HG02642 (cell line): ENCODE results near the gene EMCN.
"Not testable (repeated sequence)": the region's sequence is repeated elsewhere in the genome, so short reads cannot be mapped to it uniquely, and the experiment has no call there.

Experiments
- ATAC-seq: cut with Tn5 transposase; IDR thresholded peaks from one replicate; pipeline ENCODE4 v1.9.1; 2021; ENCODE audit warnings: mild to moderate bottlenecking; ENCODE audit not compliant: unreplicated experiment, poor library complexity

EMCN gene, protein sequence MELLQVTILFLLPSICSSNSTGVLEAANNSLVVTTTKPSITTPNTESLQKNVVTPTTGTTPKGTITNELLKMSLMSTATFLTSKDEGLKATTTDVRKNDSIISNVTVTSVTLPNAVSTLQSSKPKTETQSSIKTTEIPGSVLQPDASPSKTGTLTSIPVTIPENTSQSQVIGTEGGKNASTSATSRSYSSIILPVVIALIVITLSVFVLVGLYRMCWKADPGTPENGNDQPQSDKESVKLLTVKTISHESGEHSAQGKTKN

DNA sequence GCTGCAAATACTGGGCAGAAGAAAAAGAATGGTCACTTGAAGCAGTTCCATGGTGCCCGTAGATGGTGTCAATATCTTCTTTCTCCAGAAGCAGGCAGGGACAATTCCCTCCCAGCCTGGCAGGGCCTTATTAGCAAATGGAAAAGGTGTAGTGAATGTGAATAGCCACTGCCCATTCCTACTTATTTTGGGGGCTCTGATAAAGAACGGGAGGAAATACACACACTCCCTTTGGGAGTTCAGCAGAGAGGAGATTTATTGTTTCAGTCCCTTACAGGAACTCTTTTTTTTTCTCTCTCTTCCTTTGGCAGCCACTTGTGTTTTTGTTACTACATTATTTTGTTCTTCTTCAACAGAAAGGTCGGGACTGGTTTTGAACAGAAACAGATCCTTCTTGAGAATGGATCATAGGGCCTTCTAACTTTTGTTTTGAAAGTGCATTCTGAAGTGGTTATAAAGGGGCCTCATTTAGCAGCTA is at the start of gene EMCN:
Gene EMCN, minus strand, starts transcription at position 159 of the 478 bp plus-strand sequence. Its CDS starts 108 bp downstream, at position 51.
- ATAC-seq: no peak

GRCh38 chr4:100566396-100566795 is 48.6 kb upstream of the EMCN start:
- no peak for ATAC-seq

GRCh38 chr4:100557306-100557705 is 39.5 kb upstream of the EMCN start:
- ATAC-seq: no peak

DNA sequence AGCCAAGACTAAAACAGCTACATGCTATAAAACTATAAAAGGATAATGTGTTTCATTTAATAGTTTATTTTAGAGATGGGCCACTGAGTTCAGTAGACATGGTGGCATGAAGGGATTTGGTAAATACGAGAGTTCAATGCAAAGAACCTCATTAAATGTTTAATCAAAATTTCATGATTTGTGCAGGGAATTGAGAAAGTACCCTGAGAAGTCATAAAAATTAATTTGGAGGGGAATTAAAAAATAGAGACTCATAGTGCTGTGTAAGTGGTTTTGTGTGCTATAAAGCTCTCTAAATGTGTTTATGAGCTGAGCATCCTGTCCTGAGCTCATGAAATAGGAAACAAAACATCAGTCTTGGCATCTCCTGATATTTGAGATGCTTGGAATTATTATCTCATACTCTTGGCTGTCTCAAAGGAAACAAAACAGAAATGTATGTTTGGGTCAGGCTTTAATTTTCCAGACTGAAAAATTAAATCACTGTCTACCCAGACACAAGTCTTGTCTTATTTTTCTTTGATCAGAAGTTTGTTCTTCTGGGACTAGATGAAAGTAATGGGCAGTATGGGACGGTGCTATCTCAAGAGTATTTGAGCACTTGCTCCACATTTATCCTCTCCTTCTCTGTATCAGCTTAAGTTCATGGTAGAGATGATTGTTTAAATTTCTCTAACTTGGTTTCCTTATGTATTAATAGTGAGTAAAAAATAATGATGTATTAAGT is 38.0 kb upstream of the EMCN start:
- ATAC-seq: no peak

GRCh38 chr4:100548200-100548560 is 30.4 kb upstream of the EMCN start:
- ATAC-seq: no peak

- ATAC-seq: no peak
Measured at GRCh38 chr4:100547541-100548199, 29.8 kb upstream of the EMCN start.

GRCh38 chr4:100545427-100545826 is 27.6 kb upstream of the EMCN start:
- ATAC-seq: no peak

DNA sequence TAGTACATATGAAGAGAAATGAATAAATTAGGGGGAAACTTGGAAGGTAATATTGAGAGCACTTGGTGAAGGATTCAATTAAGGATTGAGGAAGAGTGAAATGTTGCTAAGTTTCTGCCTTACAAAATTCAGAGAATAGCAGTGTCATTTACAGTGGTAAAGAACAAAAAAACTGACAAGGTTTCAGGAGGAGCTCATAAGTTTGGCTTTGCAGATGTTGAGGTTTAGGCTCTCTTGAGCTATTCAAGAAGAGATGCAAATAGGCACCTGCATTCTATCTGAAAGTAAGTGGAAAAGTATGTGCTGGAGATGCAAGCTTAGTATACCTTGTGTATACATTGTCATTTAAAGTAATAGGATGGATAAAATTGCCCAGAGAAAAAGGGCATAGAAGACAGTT is 22.3 kb upstream of the EMCN start:
- ATAC-seq: no peak

- ATAC-seq: no peak
Measured at GRCh38 chr4:100539706-100540105, 21.9 kb upstream of the EMCN start.

DNA sequence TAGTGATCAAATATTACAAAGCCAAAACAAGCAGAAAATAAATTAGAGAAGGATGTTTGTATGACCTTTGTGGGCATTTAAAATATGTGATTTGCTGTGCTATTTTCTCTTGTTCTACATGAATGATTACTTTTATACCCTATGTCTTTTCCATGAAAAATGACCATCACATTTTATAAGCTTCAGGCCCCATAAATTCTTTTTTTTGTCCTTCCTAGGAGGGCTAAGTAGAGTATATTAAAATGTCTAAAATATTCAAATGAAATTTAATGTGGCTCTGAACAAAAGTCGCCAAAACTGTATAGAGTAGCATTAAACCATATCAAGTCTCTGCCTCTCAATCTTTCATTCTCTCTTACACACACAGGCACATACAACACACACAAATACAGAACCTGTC is 15.9 kb upstream of the EMCN start:
- no peak for ATAC-seq

DNA sequence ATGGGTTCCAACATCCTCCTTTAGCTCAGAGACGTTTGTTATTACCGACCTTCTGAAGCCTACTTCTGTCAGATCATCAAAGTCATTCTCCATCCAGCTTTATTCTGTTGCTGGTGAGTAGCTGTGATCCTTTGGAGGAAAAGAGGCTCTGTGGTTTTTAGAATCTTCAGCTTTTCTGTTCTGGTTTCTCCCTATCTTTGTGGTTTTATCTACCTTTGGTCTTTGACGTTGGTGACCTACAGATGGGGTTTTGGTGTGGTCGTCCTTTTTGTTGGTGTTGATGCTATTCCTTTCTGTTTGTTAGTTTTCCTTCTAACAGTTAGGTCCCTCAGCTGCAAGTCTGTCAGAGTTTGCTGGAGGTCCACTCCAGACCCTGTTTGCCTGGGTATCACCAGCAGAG is 12.3 kb upstream of the EMCN start:
- ATAC-seq: not testable (repeated sequence)

- no peak for ATAC-seq
Measured at GRCh38 chr4:100525686-100526085, 7.9 kb upstream of the EMCN start.

- ATAC-seq: no peak
Measured at GRCh38 chr4:100519205-100519604, 1.4 kb upstream of the EMCN start.

DNA sequence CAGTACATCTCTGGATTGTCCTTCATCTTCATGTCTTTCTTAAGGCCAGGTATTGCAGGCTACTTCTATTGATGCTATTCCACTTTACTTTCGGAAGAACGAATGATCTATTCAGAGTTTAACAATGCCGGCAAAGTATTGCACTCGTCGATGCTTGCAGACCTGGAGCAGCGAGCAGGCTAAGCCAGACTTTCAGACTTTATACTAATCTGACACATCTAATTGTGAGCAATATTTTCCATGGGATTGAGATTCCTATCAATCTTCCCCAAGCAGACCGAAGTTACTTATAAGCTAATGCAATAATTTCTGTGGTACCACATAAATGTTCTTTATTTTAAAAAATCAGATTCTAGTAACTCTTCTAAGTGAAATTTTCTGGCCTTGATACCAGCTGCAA is 1.6 kb downstream of the EMCN start:
- no peak for ATAC-seq

DNA sequence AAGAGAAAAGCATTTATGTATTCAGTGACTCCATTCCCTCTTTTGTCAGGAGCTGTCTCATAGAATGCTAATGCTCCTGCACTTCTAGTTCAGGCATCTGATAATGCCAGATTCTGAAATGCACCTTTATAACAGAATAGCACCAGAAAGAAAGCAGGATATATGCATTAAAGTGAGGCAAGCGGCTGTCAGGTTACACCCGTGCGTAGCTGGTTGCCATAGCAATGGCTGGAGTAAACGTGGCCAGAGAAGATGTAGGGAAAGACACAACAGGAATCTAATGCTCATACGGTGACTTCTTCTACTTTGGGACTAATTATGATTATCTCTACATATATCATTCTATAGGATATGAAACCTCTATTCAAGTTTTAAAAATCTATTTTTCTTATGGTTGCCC is 5.9 kb downstream of the EMCN start:
- no peak for ATAC-seq

- ATAC-seq: no peak
Measured at GRCh38 chr4:100510551-100510950, 7.3 kb downstream of the EMCN start.

DNA sequence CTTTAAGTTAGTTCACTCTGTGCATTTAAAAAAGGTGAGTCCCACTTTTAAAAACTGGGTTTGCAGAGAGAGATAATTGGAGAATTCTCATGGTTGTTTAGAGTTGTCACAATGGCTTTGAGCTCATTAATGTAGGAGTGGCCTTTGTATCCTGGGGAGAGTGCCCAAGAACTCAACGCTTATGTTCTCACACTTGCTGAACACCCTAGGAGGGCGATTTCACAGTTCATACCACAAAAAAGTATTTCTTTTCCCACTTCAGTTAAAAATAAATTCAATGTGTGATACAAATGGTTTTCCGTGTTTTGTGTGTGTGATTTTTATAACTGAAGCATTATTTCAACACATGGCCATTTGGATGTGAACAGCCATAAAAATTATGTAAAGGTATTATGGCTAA is 8.4 kb downstream of the EMCN start:
- ATAC-seq: no peak

- ATAC-seq: no peak
Measured at GRCh38 chr4:100508691-100509090, 9.1 kb downstream of the EMCN start.

- no peak for ATAC-seq
Measured at GRCh38 chr4:100504086-100504874, 13.5 kb downstream of the EMCN start.

GRCh38 chr4:100497791-100498190 is 20.0 kb downstream of the EMCN start:
- no peak for ATAC-seq

GRCh38 chr4:100495074-100495473 is 22.7 kb downstream of the EMCN start:
- no peak for ATAC-seq
